ENCODE data around the gene POLR3G.

POLR3G gene

GRCh38 chr5:90474235-90475107 is at the start of gene POLR3G, which contains the start of gene MBLAC2:
TSS of gene POLR3G (plus strand) at chr5:90474864. CDS start at chr5:90485568, 10,704 bp downstream.
TSS of gene MBLAC2 (minus strand) at chr5:90474771. CDS start at chr5:90474292, 479 bp downstream.
- DNase-seq, result peak; percentile 92

DNA sequence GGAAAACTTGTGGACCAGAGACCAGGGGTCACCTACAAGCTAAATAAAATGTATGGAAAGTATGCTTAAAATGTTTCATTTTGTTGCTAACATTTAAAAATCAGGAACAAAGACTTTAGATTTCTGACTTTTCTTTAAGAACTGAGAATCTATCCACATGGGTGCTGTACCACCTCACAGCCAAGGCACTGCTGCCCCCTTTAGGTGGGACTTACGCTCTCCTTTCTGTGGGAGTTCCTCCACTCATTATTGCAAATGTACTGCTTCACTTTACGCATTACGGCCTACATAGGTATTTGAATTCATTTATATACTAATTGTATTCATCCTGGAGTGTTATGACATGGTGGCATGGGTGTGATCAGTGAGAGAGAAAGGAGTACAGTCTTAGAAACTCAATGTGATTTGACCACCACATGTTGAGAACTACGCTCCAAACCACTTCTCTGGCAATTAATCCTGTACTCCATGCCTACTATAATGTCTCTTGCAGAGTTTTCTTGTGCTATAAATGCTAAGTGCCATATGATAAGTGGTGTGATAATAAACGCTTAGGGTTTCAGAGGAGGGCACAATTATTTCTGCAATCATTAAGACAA is 40.4 kb upstream of the POLR3G start:
- no peak for DNase-seq

DNA sequence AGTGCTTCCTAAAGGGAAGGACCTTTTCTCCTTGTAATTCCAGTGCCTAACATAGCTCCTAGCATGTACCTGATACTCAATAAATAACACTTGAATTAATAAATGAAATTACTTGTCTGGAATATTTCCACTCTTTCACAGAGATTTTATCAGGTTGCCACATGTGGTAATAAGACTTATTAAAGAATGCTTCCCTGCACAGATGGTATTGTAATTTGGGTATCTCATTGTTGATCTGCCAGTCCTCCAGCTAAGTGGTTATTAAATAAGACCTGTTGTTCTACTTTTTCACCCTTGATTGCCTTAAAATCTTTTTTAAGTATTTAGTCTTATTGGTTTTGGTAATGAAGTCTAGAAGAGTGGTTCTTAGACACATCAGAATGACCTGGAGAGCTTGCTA is 37.0 kb upstream of the POLR3G start:
- no peak for DNase-seq

DNA sequence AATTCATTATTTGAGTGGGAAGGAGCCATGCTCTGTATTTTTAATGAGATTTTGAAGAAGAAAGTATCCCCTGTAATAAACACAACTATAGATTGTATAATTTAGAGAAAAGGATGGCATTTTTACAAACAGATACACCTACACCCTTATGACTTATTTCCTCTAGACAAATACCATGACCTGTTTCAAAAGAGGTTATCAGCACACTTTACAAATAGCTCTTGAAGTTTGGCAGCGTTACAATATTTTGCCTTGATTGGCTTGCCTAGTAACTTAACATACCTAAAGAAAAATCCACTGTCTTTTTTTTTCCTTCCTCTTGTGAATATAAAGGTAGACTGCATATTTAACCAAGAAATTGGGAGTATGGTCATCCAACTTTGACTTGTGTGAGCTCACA is 36.6 kb upstream of the POLR3G start:
- DNase-seq, result no peak

DNA sequence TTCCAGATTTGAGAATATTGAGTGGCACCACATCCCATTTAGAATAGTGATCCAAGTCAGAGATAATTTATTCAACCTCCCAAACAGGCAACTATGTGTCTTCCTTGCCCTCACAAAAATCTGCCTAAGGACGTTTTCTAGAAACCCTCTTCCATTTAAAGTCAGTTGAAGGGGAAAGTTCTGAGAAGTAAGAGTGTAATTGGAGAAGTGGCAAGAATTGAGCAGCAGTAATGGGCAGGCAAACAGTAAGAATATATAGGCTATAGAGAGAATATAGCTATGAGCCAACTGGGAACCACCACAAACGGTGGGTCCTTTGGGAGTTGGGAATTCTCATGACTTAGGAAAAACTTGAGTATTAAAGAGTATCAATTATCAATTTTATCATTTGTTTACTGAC is 34.0 kb upstream of the POLR3G start:
- DNase-seq, result no peak

- no peak for DNase-seq
Measured at GRCh38 chr5:90446961-90447360, 27.7 kb upstream of the POLR3G start.

- DNase-seq, result no peak
Measured at GRCh38 chr5:90461288-90461687, 13.4 kb upstream of the POLR3G start.

DNA sequence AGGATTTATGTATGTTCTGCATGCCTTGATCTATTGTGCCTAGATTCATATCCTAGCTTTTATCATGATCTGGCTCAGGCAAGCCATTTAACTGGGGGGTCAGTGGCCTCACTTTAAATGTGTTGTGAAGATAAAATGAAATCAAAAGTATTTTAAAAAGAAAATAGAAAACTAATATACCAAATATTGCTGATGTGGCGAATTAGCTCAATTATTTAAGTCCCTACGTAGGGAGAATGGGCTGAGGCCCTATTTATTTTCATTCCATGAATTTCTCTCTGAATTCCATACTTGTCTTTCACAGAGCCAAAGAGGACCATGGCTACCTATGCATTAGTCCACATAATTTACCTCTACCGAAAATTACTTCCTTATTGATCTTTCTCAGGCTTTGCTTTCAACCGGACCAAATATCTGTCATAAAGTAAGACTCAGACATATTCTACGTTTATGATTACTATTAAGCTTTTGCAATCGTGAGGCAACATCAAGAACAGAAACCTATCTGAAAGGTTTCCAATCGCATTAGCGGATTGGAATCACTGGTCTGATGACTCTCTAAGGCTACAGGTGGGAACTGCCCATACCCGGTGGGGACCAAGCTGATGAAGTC is 1.8 kb upstream of the POLR3G start:
- DNase-seq, result no peak

DNA sequence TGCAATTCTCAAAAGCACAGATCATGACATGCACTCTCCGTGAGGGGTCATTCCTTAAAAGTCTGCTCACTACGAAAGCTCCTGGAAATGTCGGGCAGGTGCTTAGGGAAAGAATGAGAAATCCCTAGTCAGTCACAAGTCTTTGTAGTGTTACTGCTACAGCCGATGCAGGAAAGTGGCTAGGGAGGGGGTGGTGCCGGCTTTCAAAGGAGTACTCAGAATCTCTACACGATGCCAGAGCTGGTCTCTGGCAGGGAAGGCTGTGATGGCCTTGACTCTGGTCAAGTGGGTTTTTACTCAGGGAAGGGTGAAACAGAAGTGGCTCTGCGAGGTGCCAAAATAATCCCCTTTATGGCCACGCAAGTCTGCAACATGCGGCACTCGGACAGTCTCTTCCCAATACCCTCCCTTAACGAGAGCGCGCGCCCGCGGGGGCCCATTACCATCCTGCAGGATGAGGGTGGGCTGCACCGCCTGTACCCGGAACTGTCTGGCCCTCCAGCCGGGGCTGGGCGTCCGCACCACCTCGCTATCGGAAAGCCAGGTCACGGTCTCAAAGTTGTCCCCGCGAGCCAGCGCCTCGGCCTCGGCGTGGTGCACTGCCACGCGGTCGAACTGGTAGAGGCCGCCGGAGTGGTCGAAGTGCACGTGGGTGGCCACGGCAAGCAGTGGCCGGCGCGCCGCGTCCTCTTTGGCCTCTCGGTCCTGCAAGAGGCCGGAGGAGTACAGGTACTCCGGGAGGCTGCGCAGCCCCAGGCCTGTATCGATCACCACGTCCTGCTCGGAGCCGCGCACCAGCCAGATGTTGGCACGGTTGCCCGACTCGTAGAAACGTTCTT is 1.0 kb upstream of the POLR3G start:
- DNase-seq, result no peak

GRCh38 chr5:90475436-90475980 is 844 bp downstream of the POLR3G start:
- no peak for DNase-seq

DNA sequence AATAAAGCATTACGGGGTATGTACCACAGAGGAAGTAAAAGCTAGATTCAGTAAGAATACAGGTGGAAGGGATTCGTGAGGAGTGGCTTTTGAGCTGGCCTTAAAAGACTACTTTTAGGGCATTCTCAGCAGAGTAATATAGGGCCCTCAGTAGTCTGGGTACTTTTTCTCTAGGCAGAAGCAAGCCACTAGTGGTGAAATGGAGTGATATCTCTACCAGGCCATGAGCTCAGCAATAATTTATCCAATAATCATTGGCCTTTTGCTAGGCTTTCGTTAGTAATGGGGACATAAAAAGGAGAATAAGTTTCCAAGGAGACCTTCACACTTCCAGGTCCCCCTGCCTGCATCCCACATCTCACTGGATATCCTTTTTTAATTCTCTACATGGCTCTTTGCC is 1.7 kb downstream of the POLR3G start:
- no peak for DNase-seq

DNA sequence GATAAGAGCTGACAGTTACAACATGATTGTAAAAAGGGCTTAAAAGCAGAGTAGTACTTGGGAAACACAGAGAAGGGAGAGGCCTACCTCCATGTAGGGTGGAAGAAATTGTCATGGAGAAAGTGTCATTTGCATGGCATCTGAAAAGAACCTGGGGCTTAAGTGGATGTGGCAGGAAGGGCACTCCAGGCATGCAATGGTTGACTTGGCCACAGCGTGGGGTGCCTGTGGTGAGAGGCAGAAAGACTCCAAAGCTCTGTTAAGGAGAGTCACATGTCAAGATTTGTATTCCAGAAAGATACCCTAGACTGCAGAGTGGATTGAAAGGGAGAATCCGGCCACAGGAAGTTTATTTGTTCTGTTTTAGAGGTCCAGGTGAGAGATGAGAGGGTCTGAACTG is 2.4 kb downstream of the POLR3G start:
- DNase-seq, result no peak

- no peak for DNase-seq
Measured at GRCh38 chr5:90477621-90478215, 3.1 kb downstream of the POLR3G start.

DNA sequence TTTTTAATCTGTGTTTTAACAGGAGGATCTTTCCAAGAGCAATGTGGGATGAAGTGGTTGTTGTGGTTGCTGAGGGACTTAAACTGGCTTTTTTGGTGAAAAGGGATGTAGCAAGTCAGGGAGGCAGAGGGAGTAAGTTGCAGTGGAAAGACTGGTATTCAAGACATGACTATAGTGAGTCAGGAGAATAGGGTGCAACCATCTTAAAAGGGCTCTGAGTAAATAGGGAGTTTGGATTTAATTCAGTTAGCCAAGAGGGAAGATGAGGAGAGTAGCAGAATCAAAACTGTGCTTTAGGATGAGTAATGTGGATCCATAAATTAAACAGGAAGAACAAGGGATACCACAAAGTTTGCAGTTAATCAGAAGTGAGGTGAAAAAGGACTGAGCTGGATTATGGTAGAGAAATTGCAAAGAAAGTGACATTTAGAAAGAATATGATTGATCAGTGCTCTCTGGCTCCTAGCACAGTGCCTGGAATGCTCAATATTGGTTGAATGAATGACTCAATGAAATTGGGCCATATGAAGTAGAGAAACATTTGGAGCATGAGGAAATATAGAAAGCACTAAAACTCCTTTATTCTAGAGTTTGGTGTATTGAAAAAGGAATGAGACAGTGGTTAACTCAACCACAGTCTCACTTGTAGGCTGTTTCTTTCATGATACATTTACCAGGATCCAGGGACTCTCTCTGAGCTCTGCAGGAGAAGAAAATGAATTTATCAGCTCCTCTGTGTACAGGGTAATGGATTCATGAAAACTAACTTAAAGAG is 5.1 kb downstream of the POLR3G start:
- no peak for DNase-seq

DNA sequence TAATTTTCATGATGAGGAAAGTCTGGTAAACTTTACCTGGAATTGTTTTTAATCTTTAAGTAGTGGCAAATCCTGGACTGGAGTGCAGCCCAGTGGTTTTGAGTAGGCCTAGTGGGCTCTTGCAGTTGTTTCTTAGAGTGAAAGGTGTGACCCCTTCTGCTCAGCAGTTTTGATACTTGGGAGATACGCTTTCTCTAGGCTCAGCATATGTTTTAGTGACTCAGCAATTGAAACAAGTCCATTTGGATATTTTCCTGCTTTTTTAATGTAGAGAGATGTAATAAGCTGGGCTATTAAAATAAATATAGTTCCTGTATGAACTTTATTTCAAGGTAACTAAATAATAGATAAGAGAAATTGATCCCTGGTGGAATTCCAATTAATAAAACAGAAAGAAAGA is 6.0 kb downstream of the POLR3G start:
- DNase-seq, result no peak

DNA sequence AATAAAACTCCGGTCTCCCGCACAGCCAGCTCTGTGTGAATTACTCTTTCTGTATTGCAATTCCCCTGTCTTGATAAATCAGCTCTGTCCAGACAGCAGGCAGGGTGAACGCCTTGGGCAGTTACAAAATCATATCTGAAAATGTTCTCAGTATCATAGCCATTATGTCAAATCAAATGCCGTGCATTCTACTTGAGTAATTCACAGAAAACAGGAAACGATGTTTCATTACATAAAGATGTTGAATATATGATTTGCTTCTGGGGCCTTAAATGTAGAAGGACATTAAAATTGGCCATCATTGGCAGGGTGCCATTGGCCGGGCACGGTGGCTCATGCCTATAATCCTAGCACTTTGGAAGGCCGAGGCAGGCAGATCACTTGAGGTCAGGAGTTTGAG is 8.5 kb downstream of the POLR3G start:
- no peak for DNase-seq

DNA sequence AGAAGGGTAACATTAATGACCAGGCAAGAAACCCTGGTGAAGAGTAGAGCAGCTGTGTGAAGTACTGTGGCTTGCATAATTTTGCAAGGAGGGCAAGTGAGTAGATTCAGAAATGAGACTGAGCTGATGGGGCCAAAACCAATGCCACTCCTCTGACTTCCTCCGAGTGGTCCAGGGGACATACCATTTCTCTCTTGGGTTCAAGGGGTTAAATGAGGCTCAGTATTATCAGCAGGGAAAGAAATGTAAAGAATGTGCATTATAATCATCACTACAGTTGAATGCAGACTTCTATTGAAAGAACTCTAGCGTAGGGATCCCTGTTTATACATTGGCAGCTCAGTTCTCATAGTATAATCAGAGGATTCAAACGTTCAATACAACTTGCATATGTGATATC is 9.9 kb downstream of the POLR3G start:
- no peak for DNase-seq

- DNase-seq, result no peak
Measured at GRCh38 chr5:90488791-90489190, 14.1 kb downstream of the POLR3G start.

DNA sequence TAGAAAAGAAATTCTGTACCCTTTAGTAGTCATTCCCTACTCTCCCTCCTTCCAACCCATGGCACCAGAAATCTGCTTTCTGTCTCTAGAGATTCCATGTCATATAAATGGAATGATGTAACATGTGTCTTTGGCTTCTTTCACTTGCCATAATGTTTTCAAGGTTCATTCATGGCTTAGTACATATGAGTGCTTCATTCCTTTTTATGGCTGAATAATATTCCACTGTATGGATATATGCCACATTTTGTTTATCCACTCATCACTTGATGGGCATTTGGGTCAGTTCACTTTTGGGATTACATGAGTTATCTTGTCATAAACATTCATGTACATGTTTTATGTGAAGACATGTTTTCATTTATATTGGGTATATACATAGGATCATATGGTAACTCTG is 19.4 kb downstream of the POLR3G start:
- DNase-seq, result no peak

DNA sequence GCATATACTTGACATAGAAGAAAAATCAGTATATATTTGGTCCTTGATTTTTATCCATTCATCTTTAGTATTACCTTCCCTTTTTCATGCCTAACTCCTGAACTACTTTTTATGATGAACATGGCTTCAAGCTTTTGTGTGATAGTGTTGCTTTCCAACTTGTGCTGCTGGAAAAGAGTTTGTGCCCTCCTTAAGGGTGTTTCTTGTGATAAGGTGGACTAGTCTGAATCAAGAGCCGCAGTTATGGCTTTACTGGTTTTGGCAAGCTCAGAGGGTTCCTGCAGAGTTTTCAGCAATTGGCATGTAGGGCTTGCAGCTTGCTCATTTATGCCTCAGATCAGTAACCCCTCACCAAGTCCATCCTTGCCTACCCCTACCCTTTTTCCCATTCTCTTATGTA is 20.5 kb downstream of the POLR3G start:
- DNase-seq, result no peak

DNA sequence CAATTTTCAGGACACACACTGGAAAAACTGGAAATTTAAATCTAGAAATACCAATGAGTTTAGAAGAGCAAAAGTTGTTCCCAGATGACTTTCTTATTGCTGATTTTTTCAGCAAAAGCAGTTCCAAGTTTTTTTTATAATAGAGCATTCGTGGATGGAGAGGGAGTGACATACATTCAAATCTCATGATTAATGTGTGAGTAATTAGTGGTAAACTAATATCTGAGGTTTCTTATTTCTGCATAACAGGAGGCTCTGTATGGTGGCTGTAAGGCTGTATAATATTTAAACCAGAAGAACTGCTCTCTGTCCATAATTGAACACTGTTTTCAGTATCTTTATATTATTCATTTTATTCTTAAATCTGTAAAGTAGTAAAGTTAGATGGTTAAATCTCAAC is 28.9 kb downstream of the POLR3G start:
- no peak for DNase-seq

GRCh38 chr5:90504743-90505142 is 30.1 kb downstream of the POLR3G start:
- no peak for DNase-seq
